Skeletal muscle tissue (tissue), 4 donors: ENCODE measurements around the gene PGC. TPM values are rescaled to one million over a fixed set of nuclear protein-coding genes. Genes with fewer than 3 reads are reported as not detected.

ENCODE experiments used
- H3K27ac ChIP-seq: one replicate; pipeline ENCODE4 v1.7.0; 2013; ENCODE audit warnings: mild to moderate bottlenecking, low read depth, low read length, inconsistent platforms
- H3K27me3 ChIP-seq, 3 donors: one replicate each; pipeline ENCODE4 v1.7.0; 2013; ENCODE audit warnings: low read length in 3 of 3; ENCODE audit not compliant: control insufficient read depth in 3 of 3, insufficient read depth in 3 of 3
- H3K36me3 ChIP-seq, 3 donors: one replicate each; pipeline ENCODE4 v1.7.0; 2013; ENCODE audit warnings: low read length in 3 of 3; ENCODE audit not compliant: control insufficient read depth in 3 of 3, insufficient read depth in 3 of 3
- H3K4me1 ChIP-seq, 3 donors: one replicate each; pipeline ENCODE4 v1.7.0; 2013; ENCODE audit warnings: low read length in 3 of 3, mild to moderate bottlenecking in 3 of 3; ENCODE audit not compliant: control insufficient read depth in 3 of 3, insufficient read depth in 3 of 3
- H3K4me3 ChIP-seq, 3 donors: one replicate each; pipeline ENCODE4 v1.7.0; 2013; ENCODE audit warnings: low read length in 3 of 3
- H3K9ac ChIP-seq, 3 donors: one replicate each; pipeline ENCODE4 v1.7.0; 2013; ENCODE audit warnings: low read length in 3 of 3, mild to moderate bottlenecking in 3 of 3, moderate library complexity in 2 of 3, low read depth in 1 of 3
- H3K9me3 ChIP-seq, 3 donors: one replicate each; pipeline ENCODE4 v1.7.0; 2013; ENCODE audit warnings: low read length in 3 of 3; ENCODE audit not compliant: control insufficient read depth in 3 of 3
- total RNA-seq: library from RNA; depleted of rRNA; stranded (reverse); fragments of >200 nt; gene quantifications from one replicate; pipeline ENCODE4 v1.2.3, GENCODE V29; 2014
- donor health status: Osteomylitis.

Gene PGC
- total RNA-seq, 1 donor from 2014 or later, result 0.52 TPM

DNA sequence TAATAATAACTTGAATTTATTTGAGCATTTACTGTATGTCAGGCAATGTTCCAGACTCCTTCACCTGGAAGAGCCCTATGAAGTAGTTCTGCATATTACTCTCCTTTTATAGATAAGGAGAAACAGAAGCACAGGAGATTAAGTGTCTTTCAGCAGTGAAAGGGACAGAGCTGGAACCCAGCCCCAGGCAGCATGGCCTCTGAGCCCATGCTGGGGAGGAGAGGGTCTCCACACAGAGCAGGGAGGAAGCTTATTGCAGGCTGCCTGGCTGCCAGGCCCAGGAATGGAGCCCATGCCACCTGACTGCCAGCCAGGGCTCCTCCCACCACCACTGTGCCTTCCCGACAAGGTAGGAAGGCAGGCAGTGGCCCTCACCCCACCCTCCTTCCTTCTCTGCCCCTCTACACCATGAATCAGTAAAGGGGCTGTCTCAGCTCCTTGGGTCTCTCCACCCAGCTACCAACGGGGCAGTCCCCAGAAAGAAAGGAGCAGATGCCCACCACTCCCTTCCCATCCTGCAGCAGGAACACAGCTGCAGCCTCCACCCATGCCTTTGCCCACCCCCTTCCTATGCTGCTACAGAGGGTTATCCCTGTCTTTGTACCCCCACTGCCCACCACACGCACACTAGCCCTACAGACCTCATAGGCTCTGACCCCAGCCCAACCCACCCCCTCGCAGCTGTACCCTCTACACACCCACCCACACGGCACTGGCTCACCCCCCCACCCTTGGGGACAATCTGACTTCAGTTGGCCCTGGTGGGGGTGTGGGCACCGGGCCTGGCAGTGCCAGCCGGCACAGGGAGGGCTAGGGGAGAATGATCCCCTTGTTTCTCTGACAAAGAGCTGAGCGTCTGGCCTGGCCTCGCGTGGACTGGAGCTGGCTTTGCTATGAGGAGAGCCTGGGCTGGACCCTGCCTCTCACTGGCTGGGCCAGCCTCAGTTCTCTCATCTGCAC, 53.6 kb downstream of the PGC start:
- Histone ChIP-seq H3K27ac (no peak overlapping the region), H3K9me3 (no peaks in the 10 kb centered on the region), H3K4me3 (no peak overlapping the region), H3K36me3 (peaks cover 14 to 18% (median 14%) of the 10 kb centered on the region in 3 donors), H3K27me3 (no peaks in the 10 kb centered on the region), H3K9ac (peak overlapping the region; percentile 8 to 54 (median 23)), H3K4me1 (peaks cover 43 to 65% (median 45%) of the 10 kb centered on the region in 3 donors)

DNA sequence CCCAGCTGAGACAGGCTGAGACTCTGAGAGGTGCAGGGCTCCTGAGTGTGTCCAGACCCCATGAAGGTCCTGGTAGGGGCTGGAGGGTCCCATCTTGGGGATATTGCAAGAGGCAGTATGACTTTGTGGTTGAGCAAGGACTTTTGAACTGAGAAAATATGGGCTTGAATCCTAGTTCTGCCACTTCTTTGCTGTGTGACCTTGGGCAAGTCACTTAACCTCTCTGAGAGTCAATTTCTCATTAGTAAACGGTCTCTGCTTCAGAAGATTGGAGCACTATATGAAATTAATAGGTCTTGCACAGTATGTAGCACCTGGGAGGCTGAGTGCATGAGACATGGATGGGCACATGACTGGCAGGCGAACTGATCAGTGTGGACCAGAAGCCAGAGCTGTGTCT, 54.5 kb downstream of the PGC start:
- no peak overlapping the region for H3K27ac ChIP-seq
- no peaks in the 10 kb centered on the region for H3K9me3 ChIP-seq
- no peaks in the 10 kb centered on the region for H3K27me3 ChIP-seq
- peaks cover 20 to 23% (median 20%) of the 10 kb centered on the region in 3 donors for H3K36me3 ChIP-seq
- H3K4me1 ChIP-seq, result peaks cover 43 to 70% (median 50%) of the 10 kb centered on the region in 3 donors
- H3K4me3 ChIP-seq, result no peak overlapping the region
- H3K9ac ChIP-seq, result peak overlapping the region in 1 of 3 donors; percentile 54

DNA sequence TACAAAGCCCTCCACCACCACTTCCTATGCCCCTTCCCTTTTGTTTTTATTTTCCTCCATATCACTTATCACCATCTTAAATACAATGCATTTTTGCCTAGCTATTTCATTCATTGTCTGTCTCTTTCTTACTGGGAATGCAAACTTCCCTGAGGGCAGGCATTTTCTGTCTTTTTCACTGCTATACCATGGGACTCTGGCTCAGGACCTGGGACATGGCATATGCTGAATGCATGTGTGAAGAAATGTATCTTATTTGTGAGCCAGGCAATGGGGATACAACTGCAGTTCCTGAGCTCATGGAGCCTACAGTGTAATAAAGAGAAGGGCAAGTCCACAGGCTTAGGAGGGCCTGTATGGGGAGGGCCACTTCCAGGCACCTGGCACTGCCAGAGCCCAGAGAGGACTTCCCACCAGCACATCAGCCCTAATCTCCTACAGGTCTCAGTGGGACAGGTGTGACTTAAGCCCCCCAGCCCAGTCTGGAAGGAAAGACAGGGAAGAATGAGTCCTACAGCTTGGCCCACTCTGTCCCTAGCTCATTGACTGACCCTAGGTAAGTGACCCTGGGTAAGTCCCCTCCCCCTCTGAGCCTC, 55.0 kb downstream of the PGC start:
- H3K27ac ChIP-seq, result no peak overlapping the region
- H3K4me1 ChIP-seq, result peaks cover 43 to 70% (median 53%) of the 10 kb centered on the region in 3 donors
- H3K4me3 ChIP-seq, result no peak overlapping the region
- no peaks in the 10 kb centered on the region for H3K27me3 ChIP-seq
- H3K9me3 ChIP-seq, result no peaks in the 10 kb centered on the region
- no peak overlapping the region for H3K9ac ChIP-seq
- peaks cover 25 to 26% (median 25%) of the 10 kb centered on the region in 3 donors for H3K36me3 ChIP-seq

DNA sequence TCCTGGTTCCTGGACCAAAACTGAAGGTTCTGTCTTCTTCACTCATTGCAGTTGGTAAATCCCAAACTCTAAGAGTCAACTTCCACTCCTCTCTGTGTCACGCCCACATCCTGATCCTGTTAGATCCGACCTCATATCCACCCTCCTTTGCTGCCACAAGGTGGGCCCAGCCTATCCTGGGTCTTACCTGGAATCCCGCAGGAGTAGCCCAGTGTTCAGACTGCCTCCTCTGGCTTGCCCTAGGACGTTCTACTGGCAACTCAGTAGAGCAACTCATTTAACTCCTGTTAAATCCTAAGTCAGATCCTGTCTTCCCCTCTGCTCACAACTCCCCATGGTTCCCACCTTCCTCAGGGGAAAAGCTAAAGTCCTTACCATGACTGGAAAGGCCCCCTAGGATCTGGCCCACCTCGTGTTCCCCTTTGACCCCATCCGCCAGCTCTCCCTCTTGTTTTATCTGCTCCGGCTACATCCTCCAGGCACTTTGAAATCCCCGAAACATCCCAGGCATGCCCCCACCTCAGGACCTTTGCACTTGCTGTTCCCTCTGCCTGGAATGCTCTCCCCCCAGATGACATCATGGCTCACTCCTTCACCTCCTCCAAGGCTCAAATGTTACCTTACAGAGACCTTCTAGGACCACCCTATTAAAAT, 55.6 kb downstream of the PGC start:
- H3K27me3 ChIP-seq, result no peaks in the 10 kb centered on the region
- no peak overlapping the region for H3K4me3 ChIP-seq
- peaks cover 43 to 65% (median 51%) of the 10 kb centered on the region in 3 donors for H3K4me1 ChIP-seq
- H3K9me3 ChIP-seq, result no peaks in the 10 kb centered on the region
- peaks cover 30 to 32% (median 32%) of the 10 kb centered on the region in 3 donors for H3K36me3 ChIP-seq
- no peak overlapping the region for H3K27ac ChIP-seq
- no peak overlapping the region for H3K9ac ChIP-seq

DNA sequence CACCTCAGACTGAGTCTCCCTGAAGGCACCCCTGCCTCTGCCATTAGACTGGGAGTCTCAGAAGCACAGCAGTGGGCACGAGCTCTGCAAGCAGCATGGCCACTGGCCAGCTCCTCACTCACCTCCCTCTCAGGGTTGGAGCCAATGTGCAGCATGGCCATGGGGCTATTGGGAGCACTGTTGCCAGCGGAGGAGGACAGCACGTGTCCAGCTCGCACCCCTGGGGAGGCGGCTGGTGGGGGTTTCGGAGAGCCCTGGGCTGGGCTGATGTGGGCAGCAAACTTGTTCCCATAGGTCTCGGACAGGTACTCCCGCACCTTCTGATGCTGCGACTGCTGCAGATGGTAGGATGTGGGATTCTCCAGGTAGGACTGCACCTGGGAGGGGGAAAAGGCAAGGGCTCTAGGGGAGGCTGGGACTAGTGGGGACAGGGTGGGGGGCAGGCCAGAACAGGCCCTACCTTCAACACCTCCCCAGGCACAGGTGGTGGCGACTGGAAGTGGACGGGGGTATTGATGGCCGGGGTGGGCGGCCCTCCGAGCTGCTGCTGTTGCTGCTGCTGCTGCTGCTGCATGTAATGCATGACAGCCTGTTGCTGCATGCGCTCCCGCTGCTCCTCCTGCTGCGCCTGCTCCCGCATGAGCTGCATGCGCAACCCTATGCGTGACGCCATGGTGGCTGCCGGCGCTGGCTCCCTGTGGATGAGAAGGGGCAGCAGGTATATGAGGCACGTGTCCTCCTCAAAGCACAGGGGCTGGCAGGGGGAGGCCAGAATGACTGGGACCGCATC, 56.5 kb downstream of the PGC start:
- peaks cover 36 to 40% (median 37%) of the 10 kb centered on the region in 3 donors for H3K36me3 ChIP-seq
- H3K4me1 ChIP-seq, result peaks cover 40 to 59% (median 45%) of the 10 kb centered on the region in 3 donors
- H3K9ac ChIP-seq, result peak overlapping the region in 1 of 3 donors; percentile 16
- no peaks in the 10 kb centered on the region for H3K9me3 ChIP-seq
- H3K4me3 ChIP-seq, result no peak overlapping the region
- H3K27me3 ChIP-seq, result no peaks in the 10 kb centered on the region
- no peak overlapping the region for H3K27ac ChIP-seq

DNA sequence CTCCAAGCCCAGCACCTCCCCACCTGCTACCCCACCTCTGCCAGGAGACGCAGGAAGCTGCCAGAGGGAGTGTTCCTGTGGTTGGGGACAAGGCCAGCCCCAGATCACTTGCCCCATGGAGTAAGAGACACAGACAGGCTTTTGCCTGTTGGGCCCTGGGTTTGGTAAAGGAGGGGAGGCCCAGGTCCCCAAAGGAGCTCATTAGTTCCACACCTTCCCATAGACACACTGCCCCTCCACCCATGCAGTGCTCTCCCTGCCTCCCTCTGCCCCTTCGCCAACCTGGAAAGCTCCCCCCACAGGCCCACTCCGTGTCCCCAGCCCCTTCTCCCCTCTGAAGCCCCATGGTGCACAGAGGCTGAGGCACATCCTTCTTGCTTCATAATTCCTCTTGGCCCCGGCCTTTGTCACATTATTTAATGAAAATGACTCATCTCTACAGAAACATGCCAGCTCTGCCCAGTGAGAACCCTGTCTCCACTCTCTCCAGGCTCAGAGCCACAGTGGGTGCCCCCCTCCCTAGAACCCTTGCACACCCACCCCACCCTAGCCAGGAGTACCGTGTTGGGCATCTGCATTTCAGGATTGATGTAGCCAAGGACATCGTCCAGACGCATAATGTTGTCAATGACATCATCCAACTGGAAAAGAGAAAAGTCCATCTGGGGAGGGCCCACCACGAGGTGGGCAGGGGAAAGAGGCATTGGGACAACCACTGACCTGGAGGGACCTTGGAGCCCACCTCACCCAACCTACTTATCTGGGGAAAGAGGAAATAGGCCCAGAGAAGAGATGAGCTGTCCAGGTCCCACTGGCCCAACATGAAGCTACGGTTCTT, 57.8 kb downstream of the PGC start:
- peaks cover 46 to 50% (median 47%) of the 10 kb centered on the region in 3 donors for H3K36me3 ChIP-seq
- H3K4me1 ChIP-seq, result peaks cover 32 to 46% (median 35%) of the 10 kb centered on the region in 3 donors
- H3K9ac ChIP-seq, result peak overlapping the region in 1 of 3 donors; percentile 57
- no peak overlapping the region for H3K4me3 ChIP-seq
- no peaks in the 10 kb centered on the region for H3K27me3 ChIP-seq
- H3K27ac ChIP-seq, result no peak overlapping the region
- no peaks in the 10 kb centered on the region for H3K9me3 ChIP-seq

DNA sequence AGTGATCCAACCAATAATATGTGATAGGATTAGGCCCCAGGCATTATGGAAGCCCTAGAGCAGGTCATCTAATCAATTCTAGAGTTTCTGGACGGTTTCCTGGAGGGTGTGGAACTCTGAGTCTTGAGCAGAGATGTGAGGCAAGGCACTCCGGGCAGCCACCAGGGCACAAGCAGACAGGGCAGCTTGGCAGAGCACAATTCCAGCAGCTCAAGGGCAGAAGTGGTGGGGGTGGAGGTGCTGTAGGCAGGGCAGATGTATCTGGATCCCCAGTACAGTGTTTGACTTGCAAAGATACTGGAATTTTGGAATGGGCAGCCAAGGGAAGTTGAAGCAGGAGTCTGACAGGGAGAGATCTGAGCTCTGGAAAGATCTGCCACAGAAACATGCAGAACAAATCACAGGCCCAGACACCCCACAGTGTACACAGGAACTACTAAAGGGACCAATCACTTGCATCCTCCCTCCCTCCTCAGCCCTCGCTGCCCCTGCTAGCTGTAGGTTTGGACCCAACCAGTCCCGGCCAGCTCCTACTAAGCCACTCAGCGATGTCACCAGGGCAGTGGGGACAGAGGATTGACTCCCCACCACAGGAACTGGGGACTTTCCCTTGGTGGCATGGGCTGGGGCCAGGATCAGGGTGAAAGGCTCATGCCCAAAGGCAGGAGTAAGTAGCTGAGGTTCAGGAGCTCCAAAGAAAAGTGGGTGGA, 58.8 kb downstream of the PGC start:
- H3K9ac ChIP-seq, result peak overlapping the region in 1 of 3 donors; percentile 25

DNA sequence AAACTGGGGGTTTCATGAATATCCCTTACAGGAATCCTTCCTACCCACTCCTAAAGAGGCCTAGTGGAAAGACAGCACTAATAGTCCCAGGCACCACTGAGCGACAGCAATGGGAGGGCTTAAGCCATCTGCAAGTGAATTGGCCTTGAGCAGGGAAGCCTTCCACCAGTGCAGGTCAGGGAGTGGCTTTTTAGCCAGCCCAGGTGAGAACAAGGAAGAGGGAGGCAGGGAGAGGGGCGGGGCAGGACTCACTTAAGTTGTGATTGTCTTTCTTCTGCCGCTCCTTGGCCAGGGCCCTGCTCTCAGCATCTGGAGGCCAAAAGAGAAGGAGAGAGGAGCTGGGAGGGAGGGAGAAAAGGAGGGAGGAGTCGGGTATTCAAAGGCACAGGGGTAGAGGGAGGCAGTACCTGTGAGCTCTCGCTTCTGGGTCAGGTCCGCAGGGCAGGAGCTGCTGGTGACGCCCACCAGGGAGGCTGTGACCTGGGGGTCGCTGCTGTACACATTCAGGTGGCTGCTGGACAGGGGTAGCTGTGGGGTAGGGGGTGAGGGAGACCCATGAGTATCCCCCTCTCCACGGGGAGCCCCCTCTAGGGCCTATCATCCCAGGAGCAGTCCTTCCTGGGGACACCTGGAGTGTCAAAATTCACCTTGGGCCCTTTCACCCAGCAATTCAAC, 59.6 kb downstream of the PGC start:
- H3K36me3 ChIP-seq, result peaks cover 47 to 50% (median 48%) of the 10 kb centered on the region in 3 donors

More for the DNA sequence above, 58.8 kb downstream of the PGC start:
- H3K4me1 ChIP-seq, result peaks cover 26 to 43% (median 27%) of the 10 kb centered on the region in 3 donors
- H3K27me3 ChIP-seq, result no peaks in the 10 kb centered on the region
- H3K27ac ChIP-seq, result no peak overlapping the region
- H3K36me3 ChIP-seq, result peaks cover 47 to 50% (median 48%) of the 10 kb centered on the region in 3 donors
- no peak overlapping the region for H3K4me3 ChIP-seq
- no peaks in the 10 kb centered on the region for H3K9me3 ChIP-seq

More for the DNA sequence above, 59.6 kb downstream of the PGC start:
- Histone ChIP-seq H3K9me3 (no peaks in the 10 kb centered on the region), H3K9ac (no peak overlapping the region), H3K27me3 (no peaks in the 10 kb centered on the region), H3K4me3 (no peak overlapping the region), H3K27ac (no peak overlapping the region), H3K4me1 (peaks cover 27 to 43% (median 27%) of the 10 kb centered on the region in 3 donors)
